Effector memory CD4-positive, alpha-beta T cell (primary cell): ENCODE measurements around the gene UMPS.
"Not testable (repeated sequence)": the region's sequence is repeated elsewhere in the genome, so short reads cannot be mapped to it uniquely, and the experiment has no call there.

Source experiments
- DNase-seq, 3 donors: peaks; one replicate each; pipeline ENCODE4 v3.0.0-alpha.2; 2020
- H3K27ac ChIP-seq: 2 replicates; pipeline ENCODE4 v1.7.0; 2013; ENCODE audit warnings: mild to moderate bottlenecking, low read length, moderate library complexity; ENCODE audit not compliant: insufficient read depth, poor library complexity, severe bottlenecking
- H3K27me3 ChIP-seq: replicated peaks from 2 replicates; pipeline ENCODE4 v1.7.0; 2013; ENCODE audit warnings: mild to moderate bottlenecking, low read length; ENCODE audit not compliant: insufficient read depth, control insufficient read depth, poor library complexity, severe bottlenecking
- H3K36me3 ChIP-seq: 2 replicates; pipeline ENCODE4 v1.7.0; 2013; ENCODE audit warnings: mild to moderate bottlenecking, low read length, moderate library complexity; ENCODE audit not compliant: control insufficient read depth, insufficient read depth
- H3K4me1 ChIP-seq: 2 replicates; pipeline ENCODE4 v1.7.0; 2013; ENCODE audit warnings: low read length, mild to moderate bottlenecking; ENCODE audit not compliant: control insufficient read depth, insufficient read depth, poor library complexity, severe bottlenecking
- H3K4me3 ChIP-seq: 2 replicates; pipeline ENCODE4 v1.7.0; 2013; ENCODE audit warnings: low read length, low read depth, mild to moderate bottlenecking; ENCODE audit not compliant: insufficient read depth, poor library complexity, severe bottlenecking
- H3K9me3 ChIP-seq: 2 replicates; pipeline ENCODE4 v1.7.0; 2013; ENCODE audit warnings: mild to moderate bottlenecking, low read length, moderate library complexity; ENCODE audit not compliant: control insufficient read depth

Gene UMPS

GRCh38 chr3:124784686-124785382 is 54.6 kb downstream of the UMPS start:
- DNase-seq: no peak
- H3K27me3 ChIP-seq: no peaks in the 10 kb centered on the region
- H3K36me3 ChIP-seq: no peaks in the 10 kb centered on the region
- H3K4me1 ChIP-seq: no peaks in the 10 kb centered on the region
- no peaks in the 10 kb centered on the region for H3K9me3 ChIP-seq
- H3K27ac ChIP-seq: no peak overlapping the region
- no peak overlapping the region for H3K4me3 ChIP-seq

DNA sequence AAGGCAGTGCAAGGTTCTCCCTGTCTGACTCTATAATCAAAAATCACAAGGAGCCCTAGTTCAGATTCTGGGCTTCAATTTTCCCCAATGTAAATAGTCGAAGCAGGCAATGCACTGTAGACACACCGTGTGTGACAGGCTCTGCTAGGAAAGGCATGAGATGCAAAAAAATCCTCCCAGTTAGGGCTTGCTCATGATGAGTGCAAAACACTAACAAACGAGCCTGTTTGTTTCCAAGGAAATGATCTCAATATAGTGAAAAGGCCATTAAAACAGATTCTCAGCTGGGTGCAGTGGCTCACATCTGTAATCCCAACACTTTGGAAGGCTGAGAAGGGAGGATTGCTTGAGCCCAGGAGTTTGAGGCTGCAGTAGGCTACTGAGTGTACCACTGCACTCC is 55.7 kb downstream of the UMPS start:
- no peaks in the 10 kb centered on the region for H3K27me3 ChIP-seq
- H3K4me3 ChIP-seq: no peak overlapping the region
- H3K27ac ChIP-seq: no peak overlapping the region
- H3K9me3 ChIP-seq: no peaks in the 10 kb centered on the region
- no peaks in the 10 kb centered on the region for H3K36me3 ChIP-seq
- no peak for DNase-seq
- no peaks in the 10 kb centered on the region for H3K4me1 ChIP-seq

- Histone ChIP-seq H3K4me1 (no peaks in the 10 kb centered on the region), H3K36me3 (no peaks in the 10 kb centered on the region), H3K9me3 (no peaks in the 10 kb centered on the region), H3K27me3 (no peaks in the 10 kb centered on the region), H3K4me3 (no peak overlapping the region), H3K27ac (no peak overlapping the region)
- DNase-seq: no peak
Measured at GRCh38 chr3:124786511-124787241, 56.4 kb downstream of the UMPS start.

DNA sequence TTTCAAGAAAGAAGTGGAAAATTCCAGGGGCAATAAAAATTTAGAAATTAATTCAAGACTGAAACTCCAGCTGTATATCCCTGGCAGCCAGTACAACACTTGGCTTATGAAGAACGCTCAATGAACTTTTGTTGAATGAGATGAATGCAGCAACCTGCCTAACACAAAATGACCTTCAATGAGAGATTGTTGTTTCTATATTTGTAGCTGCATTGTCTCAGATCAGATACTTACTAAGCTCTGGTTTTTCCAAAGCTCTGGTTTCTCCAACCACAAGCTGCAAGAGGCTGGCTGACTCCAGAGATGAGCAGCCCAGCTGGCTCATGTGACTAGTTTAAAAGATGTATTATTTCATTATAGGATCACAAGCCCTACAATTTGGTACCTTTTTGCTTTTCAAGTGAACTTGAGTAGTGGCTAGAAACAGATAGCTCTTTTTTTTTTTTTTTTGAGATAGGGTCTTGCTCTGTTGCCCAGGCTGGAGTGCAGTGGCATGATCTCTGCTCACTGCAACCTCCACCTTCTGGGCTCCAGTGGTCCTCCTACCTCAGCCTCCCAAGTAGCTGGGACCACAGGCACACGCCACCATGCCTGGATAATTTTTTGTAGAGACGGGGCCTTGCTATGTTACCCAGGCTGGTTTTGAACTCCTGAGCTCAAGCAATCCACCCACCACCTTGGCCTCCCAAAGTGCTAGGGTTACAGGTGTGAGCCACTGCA is 57.4 kb downstream of the UMPS start:
- DNase-seq: no peak
- no peaks in the 10 kb centered on the region for H3K4me1 ChIP-seq
- H3K9me3 ChIP-seq: no peaks in the 10 kb centered on the region
- no peak overlapping the region for H3K4me3 ChIP-seq
- H3K27me3 ChIP-seq: no peaks in the 10 kb centered on the region
- H3K36me3 ChIP-seq: no peaks in the 10 kb centered on the region
- no peak overlapping the region for H3K27ac ChIP-seq

DNA sequence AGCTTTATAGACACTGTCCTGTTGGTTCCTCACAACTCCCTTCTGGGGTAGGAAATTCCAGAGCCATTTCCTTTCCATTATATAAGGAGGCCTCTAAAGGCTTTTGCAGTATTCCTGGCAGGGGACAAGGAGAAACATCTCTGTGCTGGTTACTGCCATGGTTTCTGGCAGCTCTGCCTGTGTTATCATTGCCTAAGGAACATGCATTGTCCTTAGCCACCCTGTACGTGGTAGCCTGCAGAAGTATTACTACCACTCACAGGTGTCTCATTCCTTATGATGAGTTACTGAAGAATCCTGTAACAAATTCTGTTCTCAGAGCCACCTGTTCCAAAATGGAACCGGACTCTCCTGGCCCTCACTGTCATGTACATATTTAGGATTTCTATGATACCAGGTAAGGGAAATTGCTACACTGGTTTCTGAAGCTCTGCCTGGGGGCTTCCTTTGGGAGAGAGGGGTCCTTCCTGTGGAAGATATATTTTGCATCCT is 58.0 kb downstream of the UMPS start:
- no peaks in the 10 kb centered on the region for H3K9me3 ChIP-seq
- H3K4me3 ChIP-seq: no peak overlapping the region
- H3K27ac ChIP-seq: no peak overlapping the region
- no peaks in the 10 kb centered on the region for H3K27me3 ChIP-seq
- H3K36me3 ChIP-seq: no peaks in the 10 kb centered on the region
- DNase-seq: no peak
- H3K4me1 ChIP-seq: no peaks in the 10 kb centered on the region

DNA sequence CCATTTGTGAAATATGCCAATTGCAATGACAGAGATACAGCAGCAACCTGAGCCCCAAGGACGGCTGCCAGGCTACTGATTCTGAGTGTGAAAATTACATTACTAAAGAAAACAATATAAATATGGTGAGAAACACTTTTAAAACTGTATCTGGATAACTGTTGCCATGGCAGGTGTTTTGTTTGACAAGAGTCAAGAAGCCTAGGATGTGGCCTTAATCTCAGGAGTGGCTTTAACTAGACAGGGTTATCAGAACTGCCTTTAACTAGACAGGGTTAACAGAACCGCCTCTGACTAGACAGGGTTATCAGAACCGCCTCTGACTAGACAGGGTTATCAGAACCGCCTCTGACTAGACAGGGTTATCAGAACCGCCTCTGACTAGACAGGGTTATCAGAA is 58.9 kb downstream of the UMPS start:
- H3K27ac ChIP-seq, H3K36me3 ChIP-seq, DNase-seq, H3K9me3 ChIP-seq, H3K4me3 ChIP-seq, H3K27me3 ChIP-seq, H3K4me1 ChIP-seq: not testable (repeated sequence)

- Histone ChIP-seq H3K4me3 (no peak overlapping the region), H3K27ac (no peak overlapping the region), H3K4me1 (no peaks in the 10 kb centered on the region), H3K36me3 (no peaks in the 10 kb centered on the region), H3K9me3 (no peaks in the 10 kb centered on the region), H3K27me3 (no peaks in the 10 kb centered on the region)
- DNase-seq: no peak
Measured at GRCh38 chr3:124791142-124791541, 60.9 kb downstream of the UMPS start.

DNA sequence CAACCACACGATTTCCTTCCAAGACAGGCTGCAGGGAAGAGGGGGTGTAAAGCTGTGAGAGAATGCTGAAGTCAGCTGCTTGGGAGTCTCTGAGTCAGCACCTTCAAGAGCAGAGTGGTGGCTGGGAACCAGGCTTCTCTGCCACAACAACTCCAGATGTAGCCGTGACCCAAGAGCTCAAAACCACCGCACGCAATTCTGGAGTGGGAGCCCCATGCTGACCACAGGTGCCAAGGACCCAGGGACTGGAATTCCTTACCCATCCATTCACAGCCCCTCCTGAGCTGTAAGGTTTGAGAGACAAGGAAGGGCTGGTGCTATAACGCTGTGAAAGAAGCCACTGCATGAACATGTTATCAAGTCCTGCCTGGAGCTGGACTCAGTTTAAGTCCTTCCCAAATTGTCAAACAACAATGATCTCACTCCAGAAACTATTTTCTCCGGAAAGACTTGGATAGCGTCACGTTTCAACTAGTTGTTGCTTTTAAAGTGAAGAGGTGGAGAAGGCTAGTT is 61.4 kb downstream of the UMPS start:
- Histone ChIP-seq H3K36me3 (no peaks in the 10 kb centered on the region), H3K27ac (no peak overlapping the region)
- DNase-seq: no peak

DNA sequence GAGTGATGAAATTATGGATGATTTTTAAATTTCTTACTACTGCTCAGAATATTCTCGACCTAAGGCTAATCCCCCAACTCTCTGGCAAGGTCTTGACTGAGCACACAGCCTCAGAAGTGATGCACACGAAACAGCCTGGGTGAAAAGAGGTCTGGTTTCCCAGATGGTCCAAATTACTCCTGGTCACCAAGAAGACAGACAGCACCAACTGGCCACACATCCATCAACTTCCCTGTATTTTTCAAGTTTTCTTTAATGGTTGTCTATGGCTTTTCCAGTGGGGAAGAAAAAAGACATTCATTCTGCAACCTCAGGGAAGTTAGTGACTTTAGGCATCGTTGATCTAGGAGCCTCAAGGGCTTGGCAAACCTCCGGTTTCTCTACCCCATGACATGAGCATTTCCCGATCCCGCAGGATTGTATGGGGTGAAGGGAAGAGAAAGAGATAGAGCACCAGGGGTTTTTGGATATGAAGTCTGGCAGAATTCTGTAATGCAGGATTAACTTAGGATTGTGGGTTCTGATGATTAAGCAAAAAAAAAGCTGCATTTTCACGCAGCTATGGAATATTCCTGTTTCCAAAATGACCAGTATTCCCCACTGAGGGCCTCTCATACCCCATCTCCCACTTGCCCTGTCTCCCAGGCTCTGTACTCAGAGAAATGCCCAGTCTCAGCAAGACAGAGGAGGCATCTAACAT is 62.2 kb downstream of the UMPS start:
- H3K9me3 ChIP-seq: no peaks in the 10 kb centered on the region
- H3K4me1 ChIP-seq: no peaks in the 10 kb centered on the region
- H3K27ac ChIP-seq: no peak overlapping the region
- H3K4me3 ChIP-seq: no peak overlapping the region
- H3K27me3 ChIP-seq: no peaks in the 10 kb centered on the region
- no peak for DNase-seq
- no peaks in the 10 kb centered on the region for H3K36me3 ChIP-seq

More for the DNA sequence above, 61.4 kb downstream of the UMPS start:
- Histone ChIP-seq H3K27me3 (no peaks in the 10 kb centered on the region), H3K4me3 (no peak overlapping the region), H3K4me1 (no peaks in the 10 kb centered on the region), H3K9me3 (no peaks in the 10 kb centered on the region)
